Measurements from ENCODE around the gene COL2A1. TPM values are rescaled to one million over a fixed set of nuclear protein-coding genes. Genes with fewer than 3 reads are reported as not detected.

Gene COL2A1
- total and polyA plus RNA-seq, 4 donors = 321 TPM; not detected in 3

DNA sequence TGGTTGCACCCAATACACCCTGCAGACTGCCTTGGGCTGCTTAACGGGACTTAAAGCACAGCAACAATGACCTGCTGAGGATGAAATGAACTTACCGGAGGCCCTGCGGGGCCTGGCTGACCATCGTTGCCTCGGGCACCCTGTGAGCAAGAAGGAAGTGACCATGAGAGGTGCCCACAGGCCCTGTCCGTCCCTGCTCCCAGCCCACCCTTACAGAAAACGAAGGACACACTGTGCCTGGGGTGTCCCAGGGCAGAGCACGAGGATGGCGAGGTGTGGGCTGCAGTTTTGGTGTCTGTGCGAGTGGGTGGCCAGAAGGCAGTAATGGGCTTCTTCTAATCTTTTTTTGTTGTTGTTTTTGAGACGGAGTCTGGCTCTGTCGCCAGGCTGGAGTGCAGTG is 14.6 kb downstream of the COL2A1 start:
- TF ChIP-seq, protein P1, sequence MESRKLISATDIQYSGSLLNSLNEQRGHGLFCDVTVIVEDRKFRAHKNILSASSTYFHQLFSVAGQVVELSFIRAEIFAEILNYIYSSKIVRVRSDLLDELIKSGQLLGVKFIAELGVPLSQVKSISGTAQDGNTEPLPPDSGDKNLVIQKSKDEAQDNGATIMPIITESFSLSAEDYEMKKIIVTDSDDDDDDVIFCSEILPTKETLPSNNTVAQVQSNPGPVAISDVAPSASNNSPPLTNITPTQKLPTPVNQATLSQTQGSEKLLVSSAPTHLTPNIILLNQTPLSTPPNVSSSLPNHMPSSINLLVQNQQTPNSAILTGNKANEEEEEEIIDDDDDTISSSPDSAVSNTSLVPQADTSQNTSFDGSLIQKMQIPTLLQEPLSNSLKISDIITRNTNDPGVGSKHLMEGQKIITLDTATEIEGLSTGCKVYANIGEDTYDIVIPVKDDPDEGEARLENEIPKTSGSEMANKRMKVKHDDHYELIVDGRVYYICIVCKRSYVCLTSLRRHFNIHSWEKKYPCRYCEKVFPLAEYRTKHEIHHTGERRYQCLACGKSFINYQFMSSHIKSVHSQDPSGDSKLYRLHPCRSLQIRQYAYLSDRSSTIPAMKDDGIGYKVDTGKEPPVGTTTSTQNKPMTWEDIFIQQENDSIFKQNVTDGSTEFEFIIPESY (IDR thresholded peaks at IDR 0.05) = no peak
- Histone ChIP-seq H3K4me3 (ENCODE audit: low read depth in 1 of 3, low read length in 3 of 3) (no peak overlapping the region), H3K27ac (ENCODE audit: low read depth in 1 of 2, low read length in 2 of 2) (no peak overlapping the region), H3K27me3 (ENCODE audit: control insufficient read depth in 4 of 4, insufficient read depth in 4 of 4, low read length in 3 of 4) (no peaks in the 10 kb centered on the region), H3K9me3 (ENCODE audit: control insufficient read depth in 4 of 4, low read length in 3 of 4) (no peaks in the 10 kb centered on the region), H3K4me1 (ENCODE audit: control insufficient read depth in 4 of 4, insufficient read depth in 4 of 4, low read length in 3 of 4) (no peaks in the 10 kb centered on the region), H3K36me3 (ENCODE audit: control insufficient read depth in 4 of 4, insufficient read depth in 3 of 4, low read depth in 1 of 4, low read length in 3 of 4) (no peaks in the 10 kb centered on the region), H3K9ac (ENCODE audit: low read depth in 1 of 2, low read length in 2 of 2) (no peak overlapping the region)
- WGBS = 86% methylated on average over 12 of the region's 12 CpGs
- no peak for DNase-seq (ENCODE audit: low spot score)

DNA sequence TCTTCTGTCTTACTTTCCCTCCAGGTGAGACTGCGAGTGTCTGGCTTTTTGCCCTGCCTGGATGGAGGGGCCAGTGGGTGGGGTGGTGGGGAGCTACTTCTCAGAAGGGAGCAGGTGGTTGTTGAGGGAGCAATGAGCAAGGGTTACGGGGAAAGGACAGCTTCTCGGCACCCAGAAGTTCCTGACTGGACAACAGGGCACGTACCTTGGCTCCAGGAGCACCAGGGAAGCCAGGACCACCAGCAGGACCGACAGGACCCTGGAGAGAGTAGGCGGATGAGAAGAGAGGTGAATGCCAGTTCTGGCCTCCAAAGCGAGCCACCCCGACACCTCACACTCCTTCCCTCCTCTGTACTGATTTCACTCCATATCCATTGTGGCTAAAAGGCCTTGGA is 15.3 kb downstream of the COL2A1 start:
- WGBS = 90% methylated on average over 8 of the region's 8 CpGs
- no peak overlapping the region for H3K9ac ChIP-seq (ENCODE audit: low read depth in 1 of 2, low read length in 2 of 2)
- no peaks in the 10 kb centered on the region for H3K9me3 ChIP-seq (ENCODE audit: control insufficient read depth in 4 of 4, low read length in 3 of 4)
- H3K27ac ChIP-seq (ENCODE audit: low read depth in 1 of 2, low read length in 2 of 2) = no peak overlapping the region
- no peak for DNase-seq (ENCODE audit: low spot score)
- no peak overlapping the region for H3K4me3 ChIP-seq (ENCODE audit: low read depth in 1 of 3, low read length in 3 of 3)
- no peaks in the 10 kb centered on the region for H3K4me1 ChIP-seq (ENCODE audit: control insufficient read depth in 4 of 4, insufficient read depth in 4 of 4, low read length in 3 of 4)
- no peaks in the 10 kb centered on the region for H3K36me3 ChIP-seq (ENCODE audit: control insufficient read depth in 4 of 4, insufficient read depth in 3 of 4, low read depth in 1 of 4, low read length in 3 of 4)
- TF ChIP-seq RAD21 (IDR thresholded peaks at IDR 0.05) = no peak
- no peak for TF ChIP-seq FOXA1 (IDR thresholded peaks at IDR 0.05)
- no peak for TF ChIP-seq GABPA (IDR thresholded peaks at IDR 0.05 in 1 of 2, conservative IDR thresholded peaks at IDR 0.05 in 1 of 2)
- no peak for TF ChIP-seq JUND (IDR thresholded peaks at IDR 0.05)
- no peaks in the 10 kb centered on the region for H3K27me3 ChIP-seq (ENCODE audit: control insufficient read depth in 4 of 4, insufficient read depth in 4 of 4, low read length in 3 of 4)

DNA sequence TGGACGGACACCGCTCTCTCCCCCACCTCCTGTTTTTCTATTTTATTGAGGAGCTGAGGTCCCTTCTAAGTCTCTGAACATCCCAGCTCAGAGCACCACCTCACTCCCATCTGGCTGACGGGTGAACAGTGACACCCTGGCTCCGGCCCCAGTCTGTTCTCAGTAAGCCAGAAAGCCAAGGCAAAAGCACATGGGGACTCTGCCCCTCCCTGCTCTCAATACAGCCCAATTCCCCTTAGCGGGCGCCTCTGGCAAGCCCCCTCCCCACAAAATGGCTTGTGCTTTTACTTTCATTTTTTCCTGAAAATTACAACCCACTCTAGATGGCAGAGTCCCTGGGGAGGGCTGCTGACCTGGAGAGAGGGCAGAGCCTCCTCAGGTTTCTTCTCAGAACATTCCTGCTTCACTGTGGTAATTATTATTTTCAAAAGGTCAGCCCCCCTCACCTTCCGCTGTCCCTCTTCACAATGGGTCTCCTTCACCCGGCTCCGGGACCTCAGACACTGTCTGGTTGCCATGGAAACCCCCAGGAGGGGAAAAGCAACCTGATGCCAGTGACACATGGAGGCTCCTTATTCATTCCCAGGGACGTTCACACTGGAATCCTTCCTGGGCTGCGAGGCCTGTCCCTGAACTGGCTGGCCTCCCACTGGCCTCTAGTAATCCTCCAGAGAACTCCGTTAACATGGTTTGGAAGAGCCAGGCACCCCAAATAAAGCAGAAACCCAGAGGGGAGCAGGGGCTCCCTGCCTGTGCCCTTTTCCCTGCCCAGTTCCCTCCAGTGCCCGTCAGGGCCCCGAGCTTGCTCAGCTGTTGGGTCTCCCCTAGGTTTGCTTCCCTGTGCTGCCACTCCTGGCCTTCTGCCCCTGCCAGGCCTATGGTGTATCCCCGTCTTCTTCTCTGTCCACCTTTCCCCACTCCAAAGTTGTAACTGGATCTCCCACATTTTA is 15.9 kb downstream of the COL2A1 start:
- Histone ChIP-seq H3K36me3 (ENCODE audit: control insufficient read depth in 4 of 4, insufficient read depth in 3 of 4, low read depth in 1 of 4, low read length in 3 of 4) (no peaks in the 10 kb centered on the region), H3K4me3 (ENCODE audit: low read depth in 1 of 3, low read length in 3 of 3) (no peak overlapping the region), H3K27me3 (ENCODE audit: control insufficient read depth in 4 of 4, insufficient read depth in 4 of 4, low read length in 3 of 4) (no peaks in the 10 kb centered on the region), H3K9ac (ENCODE audit: low read depth in 1 of 2, low read length in 2 of 2) (no peak overlapping the region), H3K9me3 (ENCODE audit: control insufficient read depth in 4 of 4, low read length in 3 of 4) (no peaks in the 10 kb centered on the region), H3K27ac (ENCODE audit: low read depth in 1 of 2, low read length in 2 of 2) (no peak overlapping the region), H3K4me1 (ENCODE audit: control insufficient read depth in 4 of 4, insufficient read depth in 4 of 4, low read length in 3 of 4) (no peaks in the 10 kb centered on the region)
- 87% methylated on average over 15 of the region's 15 CpGs for WGBS
- no peak for DNase-seq (ENCODE audit: low spot score)
- TF ChIP-seq CTCF (IDR thresholded peaks at IDR 0.05; ENCODE audit: low read depth, low read length, missing input control) = no peak
- TF ChIP-seq, protein P2, sequence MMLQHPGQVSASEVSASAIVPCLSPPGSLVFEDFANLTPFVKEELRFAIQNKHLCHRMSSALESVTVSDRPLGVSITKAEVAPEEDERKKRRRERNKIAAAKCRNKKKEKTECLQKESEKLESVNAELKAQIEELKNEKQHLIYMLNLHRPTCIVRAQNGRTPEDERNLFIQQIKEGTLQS (IDR thresholded peaks at IDR 0.05) = no peak
- TF ChIP-seq RAD21 (IDR thresholded peaks at IDR 0.05) = no peak
- TF ChIP-seq GABPA (IDR thresholded peaks at IDR 0.05 in 1 of 2, conservative IDR thresholded peaks at IDR 0.05 in 1 of 2) = no peak
- TF ChIP-seq FOXA2 (IDR thresholded peaks at IDR 0.05) = no peak
- TF ChIP-seq MAX (IDR thresholded peaks at IDR 0.05) = no peak
- TF ChIP-seq TAF1 (conservative IDR thresholded peaks at IDR 0.05) = no peak
- TF ChIP-seq, protein P1 (IDR thresholded peaks at IDR 0.05) = no peak
- no peak for TF ChIP-seq NR2F2 (IDR thresholded peaks at IDR 0.05)
- TF ChIP-seq EGR1 (IDR thresholded peaks at IDR 0.05; ENCODE audit: low read depth in 2 of 2) = no peak
- TF ChIP-seq SP1 (IDR thresholded peaks at IDR 0.05) = no peak
- no peak for TF ChIP-seq YY1 (IDR thresholded peaks at IDR 0.05)
- no peak for TF ChIP-seq REST (IDR thresholded peaks at IDR 0.05)
- TF ChIP-seq JUND (IDR thresholded peaks at IDR 0.05) = no peak
- TF ChIP-seq HNF4A (conservative IDR thresholded peaks at IDR 0.05) = no peak
- TF ChIP-seq RXRA (IDR thresholded peaks at IDR 0.05) = no peak

Data from liver (tissue), 9 donors.